Measurements from ENCODE around the gene C2orf72. TPM values are rescaled to one million over a fixed set of nuclear protein-coding genes. Genes with fewer than 3 reads are reported as not detected.

The C2orf72 gene
- total and polyA plus RNA-seq, 2 of the 13 experiments (the other 11 are each of a cell fraction or from before 2014, with no cell fraction given): 147 to 203 TPM

- TF ChIP-seq AHDC1 (CRISPR knock-in tag; IDR thresholded peaks at IDR 0.05; ENCODE audit: borderline replicate concordance) (no peak), ZNF569 (CRISPR knock-in tag; IDR thresholded peaks at IDR 0.05; ENCODE audit: borderline replicate concordance) (no peak), FOXK1 (CRISPR knock-in tag; IDR thresholded peaks at IDR 0.05; ENCODE audit: borderline replicate concordance, low read depth) (no peak), ZNF10 (CRISPR knock-in tag; IDR thresholded peaks at IDR 0.05; ENCODE audit: borderline replicate concordance, low read depth) (no peak), PHF21A (CRISPR knock-in tag; IDR thresholded peaks at IDR 0.05) (0 out of 2 replicates have a peak, but pooled peaks have one; percentile 9), SP4 (CRISPR knock-in tag; IDR thresholded peaks at IDR 0.05) (0 out of 2 replicates have a peak, but pooled peaks have one; percentile 4), RBM22 (optimal IDR thresholded peaks at IDR 0.05; ENCODE audit: low read length) (peak; percentile 50), MXD1 (CRISPR knock-in tag; IDR thresholded peaks at IDR 0.05) (no peak), RBFOX2 (IDR thresholded peaks at IDR 0.05; ENCODE audit: low read depth, low read length) (peak; percentile 71), NFKB2 (CRISPR knock-in tag; IDR thresholded peaks at IDR 0.05; ENCODE audit: borderline replicate concordance) (0 out of 2 replicates have a peak, but pooled peaks have one; percentile 39), NFAT5 (CRISPR knock-in tag; IDR thresholded peaks at IDR 0.05) (no peak), AGO2 (optimal IDR thresholded peaks at IDR 0.05; ENCODE audit: low read depth, low read length) (peak; percentile 77), BCL6 (CRISPR knock-in tag; IDR thresholded peaks at IDR 0.05) (no peak), MYPOP (CRISPR knock-in tag; IDR thresholded peaks at IDR 0.05) (0 out of 2 replicates have a peak, but pooled peaks have one; percentile 12), ZNF691 (CRISPR knock-in tag; IDR thresholded peaks at IDR 0.05; ENCODE audit: borderline replicate concordance, low read depth) (0 out of 2 replicates have a peak, but pooled peaks have one; percentile 21), ARID2 (CRISPR knock-in tag; IDR thresholded peaks at IDR 0.05; ENCODE audit: borderline replicate concordance) (no peak)
These were observed 2.0 kb downstream of the C2orf72 start (continued) for GRCh38 chr2:231039294-231039664.

All from HepG2 (cell line).